Aorta (tissue), 5 donors: ENCODE data around the gene PLAA. TPM values are rescaled to one million over a fixed set of nuclear protein-coding genes. Genes with fewer than 3 reads are reported as not detected.

ENCODE experiments used
- ATAC-seq: fragments of 200-7000 bp; cut with Tn5 transposase; one replicate; pipeline ENCODE4 v1.9.1; 2022; ENCODE audit warnings: moderate library complexity; ENCODE audit not compliant: low FRiP score
- DNase-seq, 2 donors: peaks; one replicate each; pipeline ENCODE4 v3.0.0-alpha.2; 2020
- H3K27ac ChIP-seq, 2 donors: one replicate each; pipeline ENCODE4 v1.5.1; 2013; ENCODE audit warnings: low read length in 2 of 2, mild to moderate bottlenecking in 2 of 2, moderate library complexity in 2 of 2, control low read depth in 1 of 2, inconsistent platforms in 1 of 2, low read depth in 1 of 2
- H3K27me3 ChIP-seq, 2 donors: one replicate each; pipeline ENCODE4 v1.6.1; 2013; ENCODE audit warnings: control low read depth in 1 of 2, low read length in 1 of 2, mild to moderate bottlenecking in 1 of 2, moderate library complexity in 1 of 2; ENCODE audit not compliant: insufficient read depth in 2 of 2, control insufficient read depth in 1 of 2
- H3K36me3 ChIP-seq, 2 donors: one replicate each; pipeline ENCODE4 v1.6.1; 2013; ENCODE audit warnings: control low read depth in 1 of 2, low read length in 1 of 2, mild to moderate bottlenecking in 1 of 2; ENCODE audit not compliant: insufficient read depth in 2 of 2, control insufficient read depth in 1 of 2
- H3K4me1 ChIP-seq, 2 donors: one replicate each; pipeline ENCODE4 v1.6.1; 2013; ENCODE audit warnings: low read length in 2 of 2, control low read depth in 1 of 2, mild to moderate bottlenecking in 1 of 2, moderate library complexity in 1 of 2; ENCODE audit not compliant: insufficient read depth in 2 of 2, control insufficient read depth in 1 of 2
- H3K4me3 ChIP-seq, 2 donors: one replicate each; pipeline ENCODE4 v1.5.1; 2013; ENCODE audit warnings: low read length in 2 of 2, control low read depth in 1 of 2, mild to moderate bottlenecking in 1 of 2
- H3K9me3 ChIP-seq: one replicate; pipeline ENCODE4 v1.6.1; 2013; ENCODE audit warnings: mild to moderate bottlenecking, low read length; ENCODE audit not compliant: control insufficient read depth
- WGBS, 2 donors: extraction: QIAGEN DNeasy Blood & Tissue Kit; methylation state at CpG; one replicate each; pipeline ENCODE4 v1.1.7; 2013; 5-methylcytosine and 5-hydroxymethylcytosine counted together
- intact Hi-C, 2 donors: fragments of 100-400 bp; cut with DNase I; formaldehyde crosslinking; loops; one replicate each; pipeline versions ENCODE4 v1.14.2 to v1.15.0; 2022
- polyA plus RNA-seq, 2 donors: library from polyadenylated mRNA; stranded (reverse); fragments of 200-250 nt; gene quantifications; one replicate each; pipeline ENCODE4 v1.2.3, GENCODE V29; 2013
- total RNA-seq, 2 donors: library from RNA; stranded (reverse); fragmentation: NEBNext Ultra II Directional; extraction: Animal tissue kit (Norgen Biotek cat#: 25700); gene quantifications; one replicate each; pipeline ENCODE4 v1.2.1, GENCODE V29; 2021
- donor health status: healthy with polysubstance abuse.
- donor health status: Bipolar disorder and iron deficiency.
- donor health status: DM: no; HTN: no; CAD: no.
- donor health status: DM: no; HTN: no; CAD: no.
- donor health status: DM: yes; HTN: yes; CAD: no.

Gene PLAA
- total and polyA plus RNA-seq, 4 donors = 11.9 to 27.2 (median 18.1) TPM

GRCh38 chr9:26940779-26941178, 6.3 kb downstream of the PLAA start:
- no peak for ATAC-seq
- H3K4me3 ChIP-seq = no peak overlapping the region
- intact Hi-C loops = no loop called here
- WGBS, 2 donors = 97 to 99% methylated on average over 1 of the region's 1 CpG
- no peak for DNase-seq
- H3K36me3 ChIP-seq = no peaks in the 10 kb centered on the region
- no peaks in the 10 kb centered on the region for H3K27me3 ChIP-seq
- H3K9me3 ChIP-seq = no peaks in the 10 kb centered on the region
- peaks cover 4 to 5% of the 10 kb centered on the region in 2 donors for H3K4me1 ChIP-seq
- H3K27ac ChIP-seq = no peak overlapping the region

- Histone ChIP-seq H3K27me3 (no peaks in the 10 kb centered on the region), H3K4me1 (peaks cover 0 to 5% of the 10 kb centered on the region in 2 donors), H3K36me3 (no peaks in the 10 kb centered on the region), H3K27ac (no peak overlapping the region), H3K4me3 (no peak overlapping the region), H3K9me3 (no peaks in the 10 kb centered on the region)
- intact Hi-C loops = no loop called here
- WGBS, 2 donors = 72 to 73% methylated on average over 3 of the region's 3 CpGs
- ATAC-seq (no peak), DNase-seq (no peak)
Measured at GRCh38 chr9:26939955-26940711, 6.9 kb downstream of the PLAA start.

- intact Hi-C loops = no loop called here
- ATAC-seq (no peak), DNase-seq (no peak)
- no peaks in the 10 kb centered on the region for H3K36me3 ChIP-seq
- H3K27ac ChIP-seq = no peak overlapping the region
- H3K4me1 ChIP-seq = peaks cover 0 to 3% of the 10 kb centered on the region in 2 donors
- no peaks in the 10 kb centered on the region for H3K27me3 ChIP-seq
- H3K9me3 ChIP-seq = no peaks in the 10 kb centered on the region
- WGBS, 2 donors = 98 to 100% methylated on average over 3 of the region's 3 CpGs
- no peak overlapping the region for H3K4me3 ChIP-seq
Measured at GRCh38 chr9:26937816-26938371, 9.1 kb downstream of the PLAA start.

GRCh38 chr9:26935847-26936246, 11.2 kb downstream of the PLAA start:
- H3K4me3 ChIP-seq = no peak overlapping the region
- ATAC-seq (no peak), DNase-seq (no peak)
- H3K27me3 ChIP-seq = no peaks in the 10 kb centered on the region
- H3K36me3 ChIP-seq = no peaks in the 10 kb centered on the region
- no peaks in the 10 kb centered on the region for H3K4me1 ChIP-seq
- no peak overlapping the region for H3K27ac ChIP-seq
- H3K9me3 ChIP-seq = no peaks in the 10 kb centered on the region
- intact Hi-C loops = no loop called here

- Histone ChIP-seq H3K4me1 (no peaks in the 10 kb centered on the region), H3K9me3 (no peaks in the 10 kb centered on the region), H3K27me3 (no peaks in the 10 kb centered on the region), H3K4me3 (no peak overlapping the region), H3K27ac (no peak overlapping the region), H3K36me3 (peaks cover 0 to 10% of the 10 kb centered on the region in 2 donors)
- 95 to 96% methylated on average over 8 of the region's 8 CpGs for WGBS, 2 donors
- intact Hi-C loops = no loop called here
- ATAC-seq = no peak
- DNase-seq = no peak
Measured at GRCh38 chr9:26928902-26929495, 18.0 kb downstream of the PLAA start.

- DNase-seq (no peak), ATAC-seq (no peak)
- H3K9me3 ChIP-seq = no peaks in the 10 kb centered on the region
- WGBS, 2 donors = 93 to 94% methylated on average over 4 of the region's 4 CpGs
- intact Hi-C loops = no loop called here
- H3K36me3 ChIP-seq = peaks cover 4 to 17% of the 10 kb centered on the region in 2 donors
- no peak overlapping the region for H3K27ac ChIP-seq
- H3K27me3 ChIP-seq = no peaks in the 10 kb centered on the region
- H3K4me1 ChIP-seq = no peaks in the 10 kb centered on the region
- H3K4me3 ChIP-seq = no peak overlapping the region
Measured at GRCh38 chr9:26925609-26926008, 21.4 kb downstream of the PLAA start.

GRCh38 chr9:26919698-26920097, 27.3 kb downstream of the PLAA start:
- no peak overlapping the region for H3K4me3 ChIP-seq
- H3K4me1 ChIP-seq = no peaks in the 10 kb centered on the region
- no peak for DNase-seq
- intact Hi-C loops = no loop called here
- H3K9me3 ChIP-seq = no peaks in the 10 kb centered on the region
- no peak overlapping the region for H3K27ac ChIP-seq
- H3K27me3 ChIP-seq = no peaks in the 10 kb centered on the region
- peaks cover 8 to 22% of the 10 kb centered on the region in 2 donors for H3K36me3 ChIP-seq
- ATAC-seq = no peak
- 18 to 34% methylated on average over 1 of the region's 1 CpG for WGBS, 2 donors

- no peaks in the 10 kb centered on the region for H3K9me3 ChIP-seq
- intact Hi-C loops = no loop called here
- H3K36me3 ChIP-seq = peaks cover 4 to 12% of the 10 kb centered on the region in 2 donors
- no peak for DNase-seq
- WGBS, 2 donors = 90 to 96% methylated on average over 2 of the region's 2 CpGs
- no peak overlapping the region for H3K4me3 ChIP-seq
- no peaks in the 10 kb centered on the region for H3K4me1 ChIP-seq
- H3K27ac ChIP-seq = no peak overlapping the region
- ATAC-seq = no peak
- H3K27me3 ChIP-seq = no peaks in the 10 kb centered on the region
Measured at GRCh38 chr9:26913138-26913668, 33.8 kb downstream of the PLAA start.

- H3K4me3 ChIP-seq = no peak overlapping the region
- no peaks in the 10 kb centered on the region for H3K4me1 ChIP-seq
- DNase-seq = no peak
- WGBS, 2 donors = 11 to 13% methylated on average over 1 of the region's 1 CpG
- intact Hi-C loops = no loop called here
- peaks cover 1 to 3% of the 10 kb centered on the region in 2 donors for H3K36me3 ChIP-seq
- ATAC-seq = no peak
- H3K27me3 ChIP-seq = no peaks in the 10 kb centered on the region
- H3K9me3 ChIP-seq = no peaks in the 10 kb centered on the region
- H3K27ac ChIP-seq = no peak overlapping the region
Measured at GRCh38 chr9:26904671-26905070, 42.4 kb downstream of the PLAA start.
